ENCODE results near the gene OVCH1.
"Not testable (repeated sequence)": the region's sequence is repeated elsewhere in the genome, so short reads cannot be mapped to it uniquely, and the experiment has no call there.

The OVCH1 gene

DNA sequence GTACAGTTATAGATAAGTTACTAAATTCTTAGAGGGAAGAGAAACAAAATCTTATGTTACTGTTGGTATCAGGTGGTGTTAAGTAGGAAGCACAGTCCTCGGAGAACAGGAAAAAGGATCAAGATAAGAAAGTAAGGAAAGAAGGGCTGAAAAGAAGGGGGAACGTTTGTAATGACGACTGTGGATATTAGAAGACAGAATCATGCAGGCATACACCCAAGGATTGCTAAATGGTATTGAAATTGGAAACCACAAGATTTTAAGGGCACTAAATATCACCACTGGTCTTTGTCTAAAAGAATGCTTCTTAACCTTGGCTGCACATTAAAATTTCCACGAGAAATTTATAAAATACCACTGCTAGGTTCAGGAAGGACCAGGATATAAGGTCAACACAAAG, 82.4 kb downstream of the OVCH1 start:
- DNase-seq (ENCODE audit: low read depth in 2 of 2, low spot score in 1 of 2) = no peak

DNA sequence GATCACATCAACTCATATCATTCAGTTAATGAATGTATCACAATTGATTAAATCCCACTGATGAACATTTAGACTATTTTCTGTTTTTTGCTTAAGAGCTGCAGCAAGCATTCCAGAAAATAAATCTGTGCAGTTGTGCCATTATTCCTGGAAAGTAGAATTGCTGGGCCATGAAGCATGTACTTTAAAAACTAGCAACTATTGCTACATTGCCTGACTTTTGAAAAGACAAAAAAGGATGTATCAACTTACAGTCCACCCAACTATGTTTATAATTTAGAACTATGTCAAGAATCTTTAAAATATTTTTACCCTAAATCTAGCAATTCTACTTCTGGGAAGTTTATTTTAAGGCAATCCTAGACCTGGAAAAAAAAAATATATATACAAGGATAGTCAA, 83.1 kb downstream of the OVCH1 start:
- no peak for DNase-seq (ENCODE audit: low read depth in 2 of 2, low spot score in 1 of 2)

DNA sequence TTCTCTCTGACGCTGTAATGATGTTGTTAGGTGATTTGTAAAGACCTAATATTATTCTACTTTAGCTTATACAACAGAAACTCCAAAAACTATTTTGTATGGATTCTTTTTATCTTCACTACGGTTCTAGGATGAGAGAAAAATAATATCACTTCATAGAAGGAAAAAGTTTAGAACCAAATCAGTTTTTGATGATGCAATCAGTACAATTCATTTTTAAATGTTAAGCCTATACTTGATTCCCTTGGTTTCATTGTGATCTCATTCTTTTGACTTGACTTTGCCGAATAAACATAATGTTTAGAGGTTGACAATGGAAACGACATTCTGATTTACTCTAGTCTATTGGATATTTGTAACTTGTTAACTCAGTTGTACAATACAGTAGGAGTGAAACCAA, 91.9 kb downstream of the OVCH1 start:
- no peak for DNase-seq (ENCODE audit: low read depth in 2 of 2, low spot score in 1 of 2)

DNA sequence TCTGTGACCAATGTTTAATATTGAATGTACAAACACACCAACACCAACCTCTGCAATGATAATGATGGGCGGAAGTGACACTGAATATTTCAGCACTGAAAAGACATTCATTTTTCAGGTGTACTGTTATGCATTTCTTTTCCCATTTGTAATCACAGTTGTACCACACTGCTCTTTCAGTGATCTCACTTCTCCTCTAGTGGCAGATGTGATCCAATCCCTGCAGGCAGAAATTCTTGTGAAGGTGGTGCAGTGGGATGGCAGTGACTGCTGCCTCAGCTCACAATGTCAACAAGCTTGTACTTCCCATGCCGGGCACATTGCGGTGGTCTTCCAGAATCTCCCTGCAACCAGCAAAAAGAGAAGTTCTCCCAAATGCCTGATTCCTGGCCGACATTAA, 93.5 kb downstream of the OVCH1 start:
- DNase-seq (ENCODE audit: low read depth in 2 of 2, low spot score in 1 of 2) = no peak

DNA sequence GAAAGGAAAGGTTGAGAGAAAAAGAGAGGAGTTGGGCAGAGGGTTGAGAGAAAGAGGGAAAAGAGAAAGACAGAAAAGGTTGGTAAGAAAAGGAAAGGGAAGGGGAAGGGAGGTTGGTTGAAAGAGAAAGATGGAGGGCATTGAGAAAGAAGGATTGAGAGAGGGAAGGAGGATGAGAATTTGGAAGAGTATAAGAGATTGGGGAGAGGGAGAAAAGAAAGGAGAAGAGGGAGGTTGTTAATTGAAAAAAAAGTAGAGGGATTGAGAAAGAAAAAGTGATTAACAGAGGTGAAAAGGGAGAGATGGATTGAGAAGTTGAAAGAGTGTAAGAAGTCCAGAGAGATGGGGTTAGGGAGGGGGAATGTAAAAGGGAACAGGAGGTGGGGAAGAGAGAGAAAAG, 95.0 kb downstream of the OVCH1 start:
- DNase-seq (ENCODE audit: low read depth in 2 of 2, low spot score in 1 of 2) = no peak

DNA sequence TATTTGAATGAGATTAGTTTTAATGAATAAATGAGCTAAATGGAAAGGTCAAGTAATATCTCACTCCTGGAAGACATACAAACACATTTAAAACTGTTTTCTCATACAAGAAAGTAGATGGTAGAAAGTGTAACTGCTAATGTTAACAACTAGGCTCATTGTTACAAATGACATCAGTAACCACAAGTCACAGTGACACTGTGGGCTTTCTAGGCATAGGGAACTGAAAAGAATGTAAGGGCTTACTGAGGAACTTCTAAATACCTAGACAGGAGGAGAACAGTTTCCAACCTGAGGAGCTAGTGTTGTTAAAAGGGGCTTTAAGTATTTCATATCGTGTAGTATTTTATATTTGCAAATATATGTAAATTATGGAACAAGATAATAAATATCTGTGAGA, 99.0 kb downstream of the OVCH1 start:
- DNase-seq (ENCODE audit: low read depth in 2 of 2, low spot score in 1 of 2) = no peak

DNA sequence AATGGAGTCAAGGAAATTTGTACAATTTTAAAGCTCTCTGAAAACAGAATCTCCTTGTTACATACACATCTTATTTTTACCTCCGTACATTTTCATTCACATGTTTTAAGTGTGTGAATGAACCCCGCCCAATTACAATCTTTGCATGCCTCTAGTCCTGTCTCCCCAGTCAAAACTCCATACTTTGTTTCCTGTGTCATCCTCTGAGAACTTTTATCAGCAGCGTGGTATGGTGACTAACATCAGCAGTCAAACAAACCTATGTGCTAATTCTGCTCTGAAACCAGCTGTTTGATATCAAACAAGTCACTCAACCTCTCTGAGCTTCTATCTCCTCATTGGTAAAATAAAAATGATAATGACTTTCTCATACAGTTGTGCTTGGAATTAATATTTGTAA, 100.7 kb downstream of the OVCH1 start:
- no peak for DNase-seq (ENCODE audit: low read depth in 2 of 2, low spot score in 1 of 2)

DNA sequence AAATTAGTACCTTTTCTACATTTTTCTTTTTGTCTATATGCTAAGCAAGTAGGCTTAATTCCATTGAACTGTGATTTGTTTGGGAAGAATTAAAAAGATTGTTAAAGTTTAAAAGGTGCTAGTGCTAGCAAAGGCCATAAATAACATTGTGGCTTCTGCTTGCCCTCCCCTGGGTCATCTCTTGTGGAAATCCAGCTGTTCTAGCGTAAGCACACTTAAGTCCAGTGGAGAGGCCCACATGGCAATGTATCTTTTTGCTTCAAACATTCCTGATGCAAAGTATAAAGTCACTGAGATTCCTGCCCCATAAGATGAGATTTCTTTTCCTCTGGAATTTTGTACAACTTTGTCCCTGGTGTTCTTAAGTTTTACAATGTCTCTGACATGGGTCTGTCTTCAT, 102.1 kb downstream of the OVCH1 start:
- no peak for DNase-seq (ENCODE audit: low read depth in 2 of 2, low spot score in 1 of 2)

DNA sequence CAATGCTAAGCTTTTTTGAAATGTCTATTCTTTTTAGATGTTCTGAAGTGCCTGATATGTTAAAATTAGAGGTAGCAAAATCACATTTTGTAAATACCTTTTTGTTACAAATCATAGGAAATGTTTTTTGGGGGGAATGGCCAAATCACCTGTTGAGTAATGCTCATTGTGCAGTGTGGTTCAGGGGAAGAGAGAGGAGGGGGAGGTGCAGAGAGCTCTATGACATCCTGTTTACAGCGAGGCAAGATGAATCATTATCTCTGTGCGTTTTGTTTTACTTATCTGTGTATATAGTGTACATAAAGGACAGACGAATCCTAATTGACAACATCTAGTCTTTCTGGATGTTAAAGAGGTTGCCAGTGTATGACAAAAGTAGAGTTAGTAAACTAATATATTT, 107.1 kb downstream of the OVCH1 start:
- DNase-seq (ENCODE audit: low read depth in 2 of 2, low spot score in 1 of 2) = not testable (repeated sequence)

DNA sequence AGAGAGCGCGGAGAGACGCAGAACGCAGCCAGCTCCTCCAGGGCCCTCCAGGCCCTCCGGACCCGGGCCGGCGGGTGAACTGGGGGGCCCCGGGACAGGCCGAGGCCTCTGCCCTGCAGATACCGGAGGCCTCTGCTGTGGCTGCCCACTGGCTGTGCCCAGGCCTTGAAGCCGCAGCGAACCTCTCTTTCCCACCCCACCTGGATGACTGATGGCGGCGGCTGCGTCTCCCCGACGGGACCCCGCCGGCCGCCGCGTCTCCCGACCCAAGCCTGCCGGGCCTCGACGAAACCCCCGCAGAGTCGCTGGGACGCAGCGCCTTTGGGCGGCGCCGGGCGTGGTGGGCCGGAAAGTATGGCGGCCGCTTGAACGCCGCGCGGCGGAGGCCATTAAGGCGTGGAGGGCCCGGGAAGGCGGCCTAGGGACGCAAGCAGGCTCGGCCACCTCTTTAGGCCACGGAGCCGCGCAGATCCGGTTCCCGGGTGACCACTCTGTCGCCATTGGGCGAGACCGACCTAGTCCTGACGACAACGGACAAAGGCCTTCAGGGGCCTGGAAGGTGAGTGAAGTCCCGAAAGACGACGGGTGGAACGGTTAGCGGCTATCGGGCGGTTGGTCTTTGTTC, 108.1 kb downstream of the OVCH1 start:
- no peak for DNase-seq (ENCODE audit: low read depth in 2 of 2, low spot score in 1 of 2)

DNA sequence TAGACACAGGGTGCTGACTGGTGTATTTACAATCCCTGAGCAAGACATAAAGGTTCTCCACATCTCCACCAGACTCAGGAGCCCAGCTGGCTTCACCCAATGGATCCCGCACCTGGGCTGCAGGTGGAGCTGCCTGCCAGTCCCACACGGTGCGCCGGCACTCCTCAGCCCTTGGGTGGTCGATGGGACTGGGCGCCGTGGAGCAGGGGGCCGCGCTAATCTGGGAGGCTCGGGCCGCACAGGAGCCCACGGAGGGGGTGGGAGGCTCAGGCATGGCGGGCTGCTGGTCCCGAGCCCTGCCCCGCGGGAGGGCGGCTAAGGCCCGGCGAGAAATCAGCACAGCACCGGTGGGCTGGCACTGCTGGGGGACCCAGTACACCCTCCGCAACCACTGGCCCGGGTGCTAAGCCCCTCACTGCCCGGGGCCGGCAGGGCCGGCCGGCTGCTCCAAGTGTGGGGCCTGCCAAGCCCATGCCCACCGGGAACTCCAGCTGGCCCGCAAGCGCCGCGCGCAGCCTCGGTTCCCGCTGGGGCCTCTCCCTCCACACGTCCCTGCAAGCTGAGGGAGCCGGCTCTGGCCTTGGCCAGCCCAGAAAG, 111.3 kb downstream of the OVCH1 start:
- not testable (repeated sequence) for DNase-seq (ENCODE audit: low read depth in 2 of 2, low spot score in 1 of 2)

DNA sequence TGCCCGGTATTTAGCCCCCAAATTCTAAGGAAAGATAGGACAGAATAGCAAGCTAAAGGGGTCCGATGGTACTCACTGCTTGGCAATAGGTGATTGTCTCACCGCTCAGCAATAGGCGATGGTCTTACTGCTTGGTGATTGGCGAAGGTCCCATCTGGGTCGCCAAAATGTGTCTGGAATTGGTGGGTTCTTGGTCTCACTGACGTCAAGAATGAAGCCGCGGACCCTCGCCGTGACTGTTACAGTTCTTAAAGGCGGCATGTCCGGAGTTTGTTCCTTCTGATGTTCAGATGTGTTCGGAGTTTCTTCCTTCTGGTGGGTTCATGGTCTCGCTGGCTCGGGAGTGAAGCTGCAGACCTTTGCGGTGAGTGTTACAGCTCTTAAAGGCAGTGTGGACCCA, 112.3 kb downstream of the OVCH1 start:
- DNase-seq (ENCODE audit: low read depth in 2 of 2, low spot score in 1 of 2) = not testable (repeated sequence)

DNA sequence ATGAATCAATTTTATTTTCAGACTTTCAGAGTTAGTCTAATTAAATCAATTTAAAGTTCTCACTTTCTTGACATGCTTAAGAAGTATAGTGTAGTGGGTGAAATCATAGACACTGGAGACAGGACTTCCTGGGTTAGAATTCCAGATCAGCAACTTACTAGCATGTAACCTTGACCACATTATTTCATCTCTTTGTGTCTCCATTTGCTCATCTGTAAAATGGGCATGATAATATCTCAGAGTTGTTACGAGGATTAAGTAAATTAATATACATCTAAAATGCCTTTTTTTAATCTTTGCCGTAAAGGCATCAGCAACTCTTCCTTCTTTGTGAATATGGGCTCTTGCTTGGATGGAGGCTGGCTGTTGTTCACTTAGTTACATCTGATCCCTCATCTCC, 115.2 kb downstream of the OVCH1 start:
- DNase-seq (ENCODE audit: low read depth in 2 of 2, low spot score in 1 of 2) = no peak

DNA sequence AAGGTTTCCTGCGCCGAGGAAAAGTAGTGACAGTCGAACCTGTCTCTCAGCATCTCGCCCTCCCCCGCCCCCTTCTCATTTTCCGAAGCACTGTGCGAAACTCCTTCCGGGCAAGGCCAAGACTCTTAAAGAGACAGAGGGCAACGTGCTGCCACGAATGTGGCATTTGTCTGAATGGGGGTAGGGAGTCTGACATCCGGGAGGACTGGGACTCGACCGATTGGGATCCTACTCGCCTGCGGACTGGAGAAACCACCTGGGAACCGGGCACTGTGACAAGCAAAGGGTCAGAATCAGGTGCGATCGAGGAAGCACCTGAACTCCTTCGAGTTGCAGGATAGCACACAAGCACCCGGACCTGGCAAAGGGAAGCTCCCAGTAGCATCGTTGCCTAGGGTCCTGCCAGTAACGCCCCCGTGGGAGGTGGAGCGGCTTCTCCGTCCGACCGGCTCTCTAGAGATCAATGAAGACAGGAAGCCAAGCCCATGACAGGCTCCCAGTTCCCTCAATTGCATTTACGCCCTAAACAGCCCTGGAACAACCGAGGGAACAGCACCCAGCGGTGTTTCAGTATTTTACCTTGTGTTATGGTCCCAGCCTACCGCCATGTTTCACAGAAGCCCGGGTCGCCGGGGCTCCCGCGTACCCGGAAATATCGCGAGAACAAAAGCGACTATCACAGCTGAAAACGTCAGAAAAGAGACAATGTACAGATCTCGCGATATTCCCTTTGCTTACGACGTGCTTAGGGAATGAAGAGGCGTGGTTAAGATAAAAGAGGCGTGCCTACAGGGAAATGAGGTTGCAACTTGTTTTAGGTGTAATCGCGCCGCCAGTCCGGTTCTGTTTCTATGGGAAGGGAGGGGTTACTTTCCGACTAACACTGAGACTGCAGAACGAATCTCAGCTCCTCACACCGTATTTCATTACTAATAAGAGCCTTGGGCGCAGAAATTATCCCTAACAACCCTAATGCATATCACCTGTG, 116.7 kb downstream of the OVCH1 start, which contains the start of gene ERGIC2:
Gene ERGIC2 (minus strand): TSS at position 637 of the 988 bp plus-strand sequence. CDS start 9,539 bp downstream, outside the sequence.
- DNase-seq (ENCODE audit: low read depth in 2 of 2, low spot score in 1 of 2) = peak; percentile 72 to 78
